PC-3 (cell line): ENCODE results near the gene PITPNB. TPM values are rescaled to one million over a fixed set of nuclear protein-coding genes. Genes with fewer than 3 reads are reported as not detected.

Source experiments
- ATAC-seq: fragments of 200-7000 bp; cut with Tn5 transposase; 2 replicates; pipeline ENCODE4 v1.9.1; 2020; ENCODE audit warnings: mild to moderate bottlenecking, moderate library complexity
- BruUV-seq: library from RNA; stranded (reverse); fragments of 400-500 nt; replicated peaks from 2 replicates; lab custom pipeline; 2021; lab: Mats Ljungman, UMichigan
- CTCF ChIA-PET: fragments of 300-600 bp; sonication (Branson Sonifier 250); formaldehyde crosslinking; loops from one replicate; lab custom pipeline; 2022; ENCODE audit warnings: antibody characterized with exemption; lab: Charles Lee
- POLR2A ChIA-PET: fragments of 300-600 bp; sonication (Branson Sonifier 250); formaldehyde crosslinking; loops from one replicate; lab custom pipeline; 2022; ENCODE audit warnings: antibody characterized with exemption; ENCODE audit not compliant: unreplicated experiment; lab: Charles Lee
- DNase-seq: peaks from one replicate; pipeline ENCODE4 v3.0.0-alpha.2; 2015
- H2AFZ ChIP-seq: fragments of 300-600 bp; sonication (generic); 2 replicates; pipeline ENCODE4 v1.6.0; 2016; ENCODE audit warnings: antibody characterized with exemption, low read length
- H3F3A ChIP-seq: fragments of 300-600 bp; sonication (generic); one replicate; pipeline ENCODE4 v1.6.0; 2017; ENCODE audit warnings: antibody characterized with exemption, low read length, control low read depth, mild to moderate bottlenecking; ENCODE audit not compliant: unreplicated experiment
- H3K27ac ChIP-seq: fragments of 300-600 bp; sonication (generic); 2 replicates; pipeline ENCODE4 v1.5.1; 2016; ENCODE audit warnings: mild to moderate bottlenecking, low read length
- H3K27me3 ChIP-seq: fragments of 300-600 bp; sonication (generic); 2 replicates; pipeline ENCODE4 v1.6.1; 2016; ENCODE audit warnings: low read length, mixed read lengths
- H3K36me3 ChIP-seq: fragments of 300-600 bp; sonication (generic); 2 replicates; pipeline ENCODE4 v1.6.1; 2016; ENCODE audit warnings: low read depth, mixed run types, low read length, mixed read lengths
- H3K4me1 ChIP-seq: fragments of 300-600 bp; sonication (generic); 2 replicates; pipeline ENCODE4 v1.5.1; 2016; ENCODE audit warnings: low read length; ENCODE audit not compliant: insufficient read depth
- H3K4me2 ChIP-seq: fragments of 300-600 bp; sonication (generic); 2 replicates; pipeline ENCODE4 v1.6.0; 2016; ENCODE audit warnings: low read length
- H3K4me3 ChIP-seq: fragments of 300-600 bp; sonication (generic); 2 replicates; pipeline ENCODE4 v1.5.1; 2016; ENCODE audit warnings: mild to moderate bottlenecking, low read length, mixed read lengths
- H3K79me2 ChIP-seq: fragments of 300-600 bp; sonication (generic); 2 replicates; pipeline ENCODE4 v1.6.1; 2017; ENCODE audit warnings: low read length, mixed read lengths
- H3K9ac ChIP-seq: fragments of 300-600 bp; sonication (generic); 2 replicates; pipeline ENCODE4 v1.6.0; 2016; ENCODE audit warnings: mild to moderate bottlenecking, low read length
- H3K9me2 ChIP-seq: fragments of 300-600 bp; sonication (generic); replicated peaks from 2 replicates; pipeline ENCODE4 v1.6.1; 2016; ENCODE audit warnings: mixed run types, low read length, mixed read lengths
- H3K9me3 ChIP-seq: fragments of 300-600 bp; sonication (generic); 2 replicates; pipeline ENCODE4 v1.6.1; 2016; ENCODE audit warnings: low read length, mixed read lengths
- H4K20me1 ChIP-seq: fragments of 300-600 bp; sonication (generic); 2 replicates; pipeline ENCODE4 v1.6.1; 2016; ENCODE audit warnings: low read length, mixed read lengths
- EZH2 ChIP-seq: fragments of 300-600 bp; sonication (generic); IDR thresholded peaks from one replicate; pipeline ENCODE4 v1.6.1; 2017; ENCODE audit warnings: antibody characterized with exemption, mild to moderate bottlenecking, low read length; ENCODE audit not compliant: unreplicated experiment
- EZH2phosphoT487 ChIP-seq: fragments of 300-600 bp; sonication (generic); IDR thresholded peaks from 2 replicates; pipeline ENCODE4 v1.6.1; 2018; ENCODE audit warnings: mild to moderate bottlenecking, antibody characterized with exemption, low read length, borderline replicate concordance
- intact Hi-C: fragments of 100-400 bp; cut with micrococcal nuclease; formaldehyde crosslinking; loops from 2 replicates; pipeline ENCODE4 v1.9.0; 2023
- total RNA-seq: library from RNA; depleted of rRNA; stranded (reverse); fragments of >200 nt; gene quantifications from 2 replicates; pipeline ENCODE4 v1.2.3, GENCODE V29; 2014
- TF ChIP-seq, protein P1 (sequence below): fragments of 300-600 bp; sonication (generic); conservative IDR thresholded peaks from 2 replicates; pipeline ENCODE4 v1.5.1; 2017; ENCODE audit warnings: antibody characterized with exemption, low read depth, mild to moderate bottlenecking, low read length

Gene PITPNB
- total RNA-seq, 1 experiment from 2014 or later, result 15.3 TPM

DNA sequence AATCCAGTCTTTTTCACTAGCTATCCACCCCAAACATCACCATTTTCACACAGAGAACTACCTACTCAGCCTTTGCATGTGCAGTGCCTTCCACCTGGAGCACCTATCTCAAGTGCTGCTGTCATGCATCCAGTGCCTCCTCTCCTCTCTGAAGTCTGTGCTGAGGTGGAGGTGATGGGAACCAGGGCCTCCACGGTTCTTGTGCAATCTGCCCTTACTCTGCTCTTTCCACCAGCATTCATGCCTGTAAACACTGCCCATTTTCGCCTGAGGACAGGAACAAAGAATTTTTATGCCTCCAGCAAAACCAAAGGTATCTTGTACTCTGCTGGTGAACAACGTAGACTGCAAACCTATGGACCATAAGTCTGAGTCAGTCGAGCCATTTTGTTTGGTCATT is 27.0 kb downstream of the PITPNB start:
- Histone ChIP-seq H3K4me2 (no peak overlapping the region), H4K20me1 (no peaks in the 10 kb centered on the region), H3K4me3 (no peak overlapping the region), H2AFZ (no peak overlapping the region), H3K9me2 (no peaks in the 10 kb centered on the region), H3K36me3 (peaks cover 42% of the 10 kb centered on the region), H3K79me2 (no peaks in the 10 kb centered on the region), H3K4me1 (no peaks in the 10 kb centered on the region), H3K27ac (no peak overlapping the region), H3K9ac (no peak overlapping the region), H3F3A (no peaks in the 10 kb centered on the region), H3K9me3 (no peaks in the 10 kb centered on the region), H3K27me3 (no peaks in the 10 kb centered on the region)
- ChIA-PET CTCF (no interaction called here), POLR2A (no interaction called here)
- intact Hi-C loops, result no loop called here
- no peak for DNase-seq
- no TSS peak for BruUV-seq
- no peak for ATAC-seq
- TF ChIP-seq, protein P1, sequence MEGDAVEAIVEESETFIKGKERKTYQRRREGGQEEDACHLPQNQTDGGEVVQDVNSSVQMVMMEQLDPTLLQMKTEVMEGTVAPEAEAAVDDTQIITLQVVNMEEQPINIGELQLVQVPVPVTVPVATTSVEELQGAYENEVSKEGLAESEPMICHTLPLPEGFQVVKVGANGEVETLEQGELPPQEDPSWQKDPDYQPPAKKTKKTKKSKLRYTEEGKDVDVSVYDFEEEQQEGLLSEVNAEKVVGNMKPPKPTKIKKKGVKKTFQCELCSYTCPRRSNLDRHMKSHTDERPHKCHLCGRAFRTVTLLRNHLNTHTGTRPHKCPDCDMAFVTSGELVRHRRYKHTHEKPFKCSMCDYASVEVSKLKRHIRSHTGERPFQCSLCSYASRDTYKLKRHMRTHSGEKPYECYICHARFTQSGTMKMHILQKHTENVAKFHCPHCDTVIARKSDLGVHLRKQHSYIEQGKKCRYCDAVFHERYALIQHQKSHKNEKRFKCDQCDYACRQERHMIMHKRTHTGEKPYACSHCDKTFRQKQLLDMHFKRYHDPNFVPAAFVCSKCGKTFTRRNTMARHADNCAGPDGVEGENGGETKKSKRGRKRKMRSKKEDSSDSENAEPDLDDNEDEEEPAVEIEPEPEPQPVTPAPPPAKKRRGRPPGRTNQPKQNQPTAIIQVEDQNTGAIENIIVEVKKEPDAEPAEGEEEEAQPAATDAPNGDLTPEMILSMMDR, result no peak
- TF ChIP-seq EZH2phosphoT487 (no peak), EZH2 (no peak)

DNA sequence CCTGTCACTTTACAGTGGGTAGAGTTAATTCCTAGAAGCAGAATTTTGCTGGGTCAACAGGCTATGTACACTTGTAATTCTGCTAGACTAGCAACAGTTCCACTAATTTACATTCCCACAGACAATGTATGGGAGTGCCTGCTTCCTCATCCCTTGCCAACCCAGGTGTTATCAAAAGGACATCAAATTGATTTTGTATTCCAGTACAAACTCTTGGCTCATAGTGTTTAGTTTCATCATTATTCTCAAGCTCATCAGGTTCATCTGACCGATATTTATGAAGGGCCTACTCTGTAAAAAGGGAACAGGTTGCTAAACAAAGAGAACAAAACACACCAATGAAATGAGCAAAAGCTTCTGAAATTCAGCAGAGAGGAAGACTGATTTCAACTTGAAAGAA is 30.7 kb downstream of the PITPNB start:
- Histone ChIP-seq H3K79me2 (peaks cover 6% of the 10 kb centered on the region; the same call in 1 of the 2 replicates), H3K4me1 (peaks cover 13% of the 10 kb centered on the region), H2AFZ (no peak overlapping the region), H3K27me3 (no peaks in the 10 kb centered on the region), H3K4me2 (no peak overlapping the region), H3K27ac (no peak overlapping the region), H3K36me3 (peaks cover 38% of the 10 kb centered on the region), H4K20me1 (peaks cover 8% of the 10 kb centered on the region; the same call in 1 of the 2 replicates), H3K9me2 (no peaks in the 10 kb centered on the region), H3F3A (no peaks in the 10 kb centered on the region), H3K4me3 (no peak overlapping the region), H3K9ac (no peak overlapping the region), H3K9me3 (no peaks in the 10 kb centered on the region)
- no peak for ATAC-seq
- DNase-seq, result no peak
- POLR2A ChIA-PET, result no interaction called here
- no TSS peak for BruUV-seq
- no peak for TF ChIP-seq EZH2phosphoT487
- TF ChIP-seq EZH2, result no peak
- TF ChIP-seq, protein P1, result no peak
- intact Hi-C loops, result no loop called here
- CTCF ChIA-PET, result no interaction called here

DNA sequence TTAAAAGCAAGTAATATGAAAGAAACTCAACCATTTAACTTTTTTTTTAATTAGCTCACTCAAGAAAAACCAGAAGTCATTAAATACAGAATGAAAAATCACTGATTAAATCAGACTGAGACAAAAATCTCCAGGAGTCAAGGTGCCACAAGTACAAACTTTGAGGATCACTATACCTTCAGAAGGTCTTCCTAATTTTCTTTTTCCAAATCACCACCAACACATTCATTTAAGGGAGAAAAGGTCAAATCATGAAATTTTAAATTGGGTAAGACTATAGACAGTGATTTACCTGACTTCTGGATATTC is 32.3 kb downstream of the PITPNB start:
- Histone ChIP-seq H3K9me2 (no peaks in the 10 kb centered on the region), H3K4me2 (no peak overlapping the region), H3K79me2 (peaks cover 6% of the 10 kb centered on the region; the same call in 1 of the 2 replicates), H3K9ac (no peak overlapping the region), H4K20me1 (peaks cover 8% of the 10 kb centered on the region; the same call in 1 of the 2 replicates), H3K36me3 (peaks cover 31% of the 10 kb centered on the region), H3F3A (no peaks in the 10 kb centered on the region), H3K9me3 (no peaks in the 10 kb centered on the region), H3K27me3 (no peaks in the 10 kb centered on the region), H3K27ac (no peak overlapping the region), H3K4me3 (no peak overlapping the region), H3K4me1 (peaks cover 13% of the 10 kb centered on the region), H2AFZ (no peak overlapping the region)
- ChIA-PET POLR2A (no interaction called here), CTCF (no interaction called here)
- TF ChIP-seq EZH2phosphoT487, result no peak
- TF ChIP-seq, protein P1, result 0 out of 2 replicates have a peak, but pooled peaks have one; percentile 21
- no peak for TF ChIP-seq EZH2
- DNase-seq (no peak), ATAC-seq (no peak)
- BruUV-seq, result no TSS peak
- intact Hi-C loops, result loop anchor here (1.0 kb wide), 1 partner anchor 123 kb away; no protein-coding TSS in a partner anchor
